SK-N-SH (cell line): ENCODE measurements around the gene PHEX. TPM values are rescaled to one million over a fixed set of nuclear protein-coding genes. Genes with fewer than 3 reads are reported as not detected.

Experiments used
- CTCF ChIA-PET: fragments of 300-600, 350-600 bp; formaldehyde crosslinking; extraction: SDS; loops from one replicate; lab custom pipeline; 2021; lab: Yijun Ruan, JAX
- POLR2A ChIA-PET: fragments of 350-600 bp; sonication (Branson Sonifier 250); formaldehyde crosslinking; extraction: SDS; loops from one replicate; lab custom pipeline; 2020; ENCODE audit warnings: antibody characterized with exemption, inconsistent platforms; lab: Yijun Ruan, JAX
- DNase-seq: peaks from one replicate; pipeline ENCODE4 v3.0.0; 2012
- H2AFZ ChIP-seq: fragments of 200-600 bp; sonication (generic); 2 replicates; pipeline ENCODE4 v1.8.1; 2016; ENCODE audit warnings: antibody characterized with exemption, mild to moderate bottlenecking, low read depth
- H3F3A ChIP-seq: fragments of 200-600 bp; sonication (generic); replicated peaks from 2 replicates; pipeline ENCODE3; 2016; ENCODE audit warnings: antibody characterized with exemption, mild to moderate bottlenecking; ENCODE audit not compliant: insufficient read depth
- H3K27ac ChIP-seq, 2 experiments: fragments of 200-500 bp in 1 of 2; fragments of 200-600 bp in 1 of 2; sonication (Bioruptor generic) in 1 of 2; sonication (generic), shearing (Covaris generic) in 1 of 2; 2 replicates each; pipeline versions ENCODE4 v1.5.1 to v1.6.1; 2014 to 2016; ENCODE audit warnings: low read depth in 2 of 2, inconsistent platforms in 1 of 2, low read length in 1 of 2, mild to moderate bottlenecking in 1 of 2, mixed read lengths in 1 of 2
- H3K27me3 ChIP-seq: fragments of 200-600 bp; sonication (generic), shearing (Covaris generic); 2 replicates; pipeline ENCODE4 v1.6.1; 2016; ENCODE audit warnings: mixed run types; ENCODE audit not compliant: insufficient read depth
- H3K36me3 ChIP-seq, 2 experiments: fragments of 200-500 bp in 1 of 2; fragments of 200-600 bp in 1 of 2; sonication (Bioruptor generic) in 1 of 2; sonication (generic) in 1 of 2; replicated peaks in 1 of 2; 2 replicates each; pipeline versions ENCODE3 to v1.5.1; 2014 to 2016; ENCODE audit warnings: low read length in 1 of 2, mild to moderate bottlenecking in 1 of 2; ENCODE audit not compliant: insufficient read depth in 2 of 2, control insufficient read depth in 1 of 2
- H3K4me1 ChIP-seq, 2 experiments: fragments of 200-500 bp in 1 of 2; fragments of 200-600 bp in 1 of 2; sonication (Bioruptor generic) in 1 of 2; sonication (generic), shearing (Covaris generic) in 1 of 2; 2 replicates each; pipeline versions ENCODE4 v1.5.1 to v1.6.1; 2014 to 2016; ENCODE audit warnings: low read depth in 1 of 2, low read length in 1 of 2, mixed run types in 1 of 2; ENCODE audit not compliant: insufficient read depth in 2 of 2, control insufficient read depth in 1 of 2
- H3K4me2 ChIP-seq: fragments of 200-600 bp; sonication (generic), shearing (Covaris generic); 2 replicates; pipeline ENCODE4 v1.6.1; 2017; ENCODE audit warnings: mixed run types
- H3K4me3 ChIP-seq, 2 experiments: fragments of 200-500 bp in 1 of 2; fragments of 200-600 bp in 1 of 2; sonication (Bioruptor generic) in 1 of 2; sonication (generic), shearing (Covaris generic) in 1 of 2; 2 replicates each; pipeline versions ENCODE4 v1.5.1 to v1.8.1; 2014 to 2016; ENCODE audit warnings: low read depth in 2 of 2, inconsistent platforms in 1 of 2, low read length in 1 of 2, mild to moderate bottlenecking in 1 of 2, mixed read lengths in 1 of 2, moderate library complexity in 1 of 2
- H3K79me2 ChIP-seq: fragments of 200-600 bp; sonication (generic); 2 replicates; pipeline ENCODE4 v1.8.1; 2017; ENCODE audit warnings: mild to moderate bottlenecking; ENCODE audit not compliant: insufficient read depth
- H3K9ac ChIP-seq: fragments of 200-600 bp; sonication (generic); 2 replicates; pipeline ENCODE4 v1.6.1; 2017; ENCODE audit warnings: mixed run types
- H3K9me2 ChIP-seq: fragments of 200-600 bp; sonication (generic); 2 replicates; pipeline ENCODE4 v1.6.1; 2017; ENCODE audit warnings: mixed run types
- H3K9me3 ChIP-seq: fragments of 200-600 bp; sonication (generic); 2 replicates; pipeline ENCODE4 v1.6.1; 2017; ENCODE audit warnings: mixed run types, mild to moderate bottlenecking, moderate library complexity
- H4K20me1 ChIP-seq: fragments of 200-600 bp; sonication (generic); 2 replicates; pipeline ENCODE4 v1.6.1; 2017; ENCODE audit warnings: mild to moderate bottlenecking, mixed run types; ENCODE audit not compliant: insufficient read depth
- ELF1 ChIP-seq: IDR thresholded peaks from 2 replicates; pipeline ENCODE4 v1.4.0; 2012
- EP300 ChIP-seq, 2 experiments: IDR thresholded peaks; 2 replicates each; pipeline versions ENCODE4 v1.4.0 to v1.6.1; 2012; ENCODE audit warnings: borderline replicate concordance in 1 of 2, low read depth in 1 of 2, low read length in 1 of 2
- EZH2phosphoT487 ChIP-seq: fragments of 200-600 bp; sonication (generic); IDR thresholded peaks from 2 replicates; pipeline ENCODE4 v1.6.1; 2017; ENCODE audit warnings: low read depth, mixed run types, mild to moderate bottlenecking, antibody characterized with exemption, moderate library complexity, borderline replicate concordance
- FOSL2 ChIP-seq: IDR thresholded peaks from 2 replicates; pipeline ENCODE4 v1.4.0; 2012; ENCODE audit warnings: low read depth, mild to moderate bottlenecking, moderate library complexity, borderline replicate concordance
- GABPA ChIP-seq: IDR thresholded peaks from 2 replicates; pipeline ENCODE4 v1.4.0; 2012; ENCODE audit warnings: low read depth, mild to moderate bottlenecking
- JUND ChIP-seq: IDR thresholded peaks from 2 replicates; pipeline ENCODE4 v1.4.0; 2012
- MEF2A ChIP-seq: IDR thresholded peaks from 2 replicates; pipeline ENCODE4 v1.4.0; 2012; ENCODE audit warnings: low read depth, borderline replicate concordance
- NFIC ChIP-seq: IDR thresholded peaks from 2 replicates; pipeline ENCODE4 v1.4.0; 2012; ENCODE audit warnings: borderline replicate concordance
- PBX3 ChIP-seq: IDR thresholded peaks from 2 replicates; pipeline ENCODE4; 2012
- RCOR1 ChIP-seq: fragments of 150-350 bp; IDR thresholded peaks from 2 replicates; pipeline ENCODE4 v1.6.1; 2017; ENCODE audit warnings: antibody characterized with exemption, low read length
- RXRA ChIP-seq: IDR thresholded peaks from 2 replicates; pipeline ENCODE4 v1.4.0; 2012; ENCODE audit warnings: low read depth, mild to moderate bottlenecking, borderline replicate concordance
- TCF12 ChIP-seq: IDR thresholded peaks from 2 replicates; pipeline ENCODE4 v1.4.0; 2012
- ZBTB33 ChIP-seq: IDR thresholded peaks from 2 replicates; pipeline ENCODE4 v1.4.0; 2012; ENCODE audit warnings: low read depth, borderline replicate concordance
- WGBS: methylation state at CpG from one replicate; pipeline ENCODE4 v1.1.6; 2017; ENCODE audit warnings: low lambda C conversion rate; 5-methylcytosine and 5-hydroxymethylcytosine counted together
- polyA plus RNA-seq, 3 experiments: library from polyadenylated mRNA; depleted of rRNA; stranded (reverse); fragments of >200 nt; gene quantifications; 2 replicates each; pipeline ENCODE4 v1.2.3, GENCODE V29; 2012
- TF ChIP-seq, protein P1 (sequence below): IDR thresholded peaks from 2 replicates; pipeline ENCODE4 v1.4.0; 2012; ENCODE audit warnings: low read depth
- TF ChIP-seq, protein P2 (sequence below): IDR thresholded peaks from 2 replicates; pipeline ENCODE4 v1.4.0; 2012; ENCODE audit warnings: low read depth, borderline replicate concordance

PHEX gene
- polyA plus RNA-seq, 1 of the 3 experiments (the other 2 are of a cell fraction) = 0.35 TPM

DNA sequence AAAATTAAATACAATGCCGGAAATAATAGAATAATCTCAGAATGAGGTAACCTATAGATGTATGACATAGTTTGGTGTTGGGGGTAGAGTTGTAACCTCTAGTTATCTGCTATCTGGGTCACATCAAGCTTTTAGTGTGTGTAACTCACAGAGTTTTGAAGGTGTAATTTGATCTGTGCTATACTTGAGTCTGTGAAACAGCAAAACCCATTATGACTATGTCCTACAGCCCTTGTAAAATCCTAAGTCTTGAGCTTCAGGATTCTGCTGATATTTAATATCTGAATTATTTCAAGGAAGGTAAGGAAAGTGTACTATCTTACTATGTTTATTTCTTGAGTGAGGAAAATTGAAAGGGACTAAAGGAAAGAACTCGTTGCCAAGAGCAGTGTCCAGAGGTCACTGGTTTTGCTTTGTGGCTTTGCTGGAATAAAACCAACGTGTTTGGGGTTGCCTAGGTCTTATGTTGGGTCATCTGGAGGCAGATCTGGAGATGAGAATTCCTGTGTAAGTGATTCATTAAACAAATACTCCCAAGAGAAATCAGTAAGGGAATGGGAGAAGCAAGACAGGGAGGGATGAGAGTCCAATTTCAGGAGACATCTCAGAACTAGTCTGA is 132.8 kb downstream of the PHEX start:
- H3K27me3 ChIP-seq = no peaks in the 10 kb centered on the region
- ChIA-PET POLR2A (no interaction called here), CTCF (no interaction called here)
- no peak overlapping the region for H3K9ac ChIP-seq
- H3K36me3 ChIP-seq = no peaks in the 10 kb centered on the region
- no peaks in the 10 kb centered on the region for H3K9me3 ChIP-seq
- no peak overlapping the region for H3K4me2 ChIP-seq
- no peak overlapping the region for H2AFZ ChIP-seq
- H3F3A ChIP-seq = peaks cover 12% of the 10 kb centered on the region
- 35% methylated on average over 3 of the region's 3 CpGs for WGBS
- no peak for DNase-seq
- no peak overlapping the region; a peak in 1 of 4 replicates for H3K27ac ChIP-seq
- no peaks in the 10 kb centered on the region for H3K9me2 ChIP-seq
- TF ChIP-seq ELF1 (no peak), NFIC (peak; percentile 55; the same call in 1 of the 2 replicates), RCOR1 (no peak), MEF2A (no peak), JUND (0 out of 2 replicates have a peak, but pooled peaks have one; percentile 8), GABPA (no peak), EZH2phosphoT487 (no peak), PBX3 (0 out of 2 replicates have a peak, but pooled peaks have one; percentile 7), EP300 (IDR thresholded peaks at IDR 0.05; ENCODE audit: borderline replicate concordance in 1 of 2, low read depth in 1 of 2, low read length in 1 of 2) (no peak; a peak in 1 of 4 replicates), TCF12 (peak; percentile 36; the same call in 1 of the 2 replicates), RXRA (no peak)
- H3K79me2 ChIP-seq = no peaks in the 10 kb centered on the region
- H3K4me1 ChIP-seq = no peaks in the 10 kb centered on the region; a peak in 1 of 4 replicates
- no peak overlapping the region for H3K4me3 ChIP-seq
- H4K20me1 ChIP-seq = no peaks in the 10 kb centered on the region

DNA sequence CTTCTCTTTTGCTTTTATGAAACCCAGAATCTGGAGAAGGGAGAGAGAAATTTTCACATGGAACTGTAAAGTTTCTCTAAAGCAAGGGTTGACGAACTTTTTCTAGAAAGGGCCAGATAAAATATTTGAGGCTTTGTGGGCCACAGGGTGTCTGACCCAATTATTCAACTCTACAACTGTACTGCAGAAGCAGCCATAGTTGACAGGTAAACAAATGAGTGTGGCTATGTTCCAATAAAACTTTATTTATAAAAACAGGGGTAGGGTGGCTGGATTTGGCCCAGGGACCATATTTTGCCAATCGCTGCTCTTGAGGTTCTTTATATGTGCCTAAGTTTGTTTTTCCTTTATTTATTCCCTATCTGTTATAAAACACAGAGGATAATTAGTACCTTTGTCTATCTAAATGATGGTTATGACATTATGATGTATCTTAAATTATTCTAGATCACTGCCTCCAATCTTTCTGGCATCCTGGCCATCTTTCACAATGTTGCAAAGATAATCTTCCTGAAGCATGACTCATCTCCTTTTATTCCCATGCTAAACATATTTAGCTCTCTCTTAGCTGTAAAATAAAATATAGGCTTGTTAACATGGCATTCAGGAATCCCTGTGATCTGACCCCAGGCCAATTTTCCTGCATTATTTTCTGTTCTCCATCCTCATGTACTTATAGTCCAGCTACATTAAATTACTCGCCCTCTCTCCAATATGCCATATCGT is 133.8 kb downstream of the PHEX start:
- DNase-seq = no peak
- TF ChIP-seq, protein P1, sequence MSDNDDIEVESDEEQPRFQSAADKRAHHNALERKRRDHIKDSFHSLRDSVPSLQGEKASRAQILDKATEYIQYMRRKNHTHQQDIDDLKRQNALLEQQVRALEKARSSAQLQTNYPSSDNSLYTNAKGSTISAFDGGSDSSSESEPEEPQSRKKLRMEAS = no peak
- peak; percentile 61 for TF ChIP-seq JUND
- peak; percentile 47; the same call in 1 of the 2 replicates for TF ChIP-seq FOSL2
- peak; percentile 28; the same call in 1 of the 2 replicates for TF ChIP-seq TCF12
- TF ChIP-seq PBX3 = peak; percentile 53
- TF ChIP-seq, protein P2, sequence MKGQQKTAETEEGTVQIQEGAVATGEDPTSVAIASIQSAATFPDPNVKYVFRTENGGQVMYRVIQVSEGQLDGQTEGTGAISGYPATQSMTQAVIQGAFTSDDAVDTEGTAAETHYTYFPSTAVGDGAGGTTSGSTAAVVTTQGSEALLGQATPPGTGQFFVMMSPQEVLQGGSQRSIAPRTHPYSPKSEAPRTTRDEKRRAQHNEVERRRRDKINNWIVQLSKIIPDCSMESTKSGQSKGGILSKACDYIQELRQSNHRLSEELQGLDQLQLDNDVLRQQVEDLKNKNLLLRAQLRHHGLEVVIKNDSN = no peak
- peak; percentile 61 for TF ChIP-seq NFIC
- TF ChIP-seq MEF2A = no peak
- TF ChIP-seq ZBTB33 = no peak
- CTCF ChIA-PET = no interaction called here

More for the DNA sequence above, 133.8 kb downstream of the PHEX start:
- Histone ChIP-seq H3K36me3 (no peaks in the 10 kb centered on the region), H3K4me1 (no peaks in the 10 kb centered on the region; a peak in 1 of 4 replicates), H3K9me3 (no peaks in the 10 kb centered on the region), H3K4me3 (no peak overlapping the region), H3K27ac (peak overlapping the region in 1 of 2 experiments; percentile 59; a peak in 2 of 4 replicates), H3K4me2 (no peak overlapping the region), H3K79me2 (no peaks in the 10 kb centered on the region), H4K20me1 (no peaks in the 10 kb centered on the region), H3K27me3 (no peaks in the 10 kb centered on the region), H3F3A (peaks cover 12% of the 10 kb centered on the region), H2AFZ (no peak overlapping the region), H3K9me2 (no peaks in the 10 kb centered on the region), H3K9ac (no peak overlapping the region)
- WGBS = 41% methylated on average over 4 of the region's 4 CpGs
- POLR2A ChIA-PET = no interaction called here
